Neural cell (in vitro differentiated cells): ENCODE results near the gene LMAN2L.

Source experiments
- EP300 ChIP-seq: fragments of 450-650 bp; conservative IDR thresholded peaks from 2 replicates; pipeline ENCODE4 v1.6.1; 2014; ENCODE audit warnings: antibody characterized with exemption, mild to moderate bottlenecking, moderate library complexity; ENCODE audit not compliant: poor library complexity, severe bottlenecking
- TAF1 ChIP-seq: IDR thresholded peaks from 2 replicates; pipeline ENCODE4 v1.6.1; 2012; ENCODE audit warnings: low read depth
- TF ChIP-seq, protein P1 (sequence below): fragments of 450-650 bp; IDR thresholded peaks from 2 replicates; pipeline ENCODE4 v1.5.1; 2014; ENCODE audit warnings: antibody characterized with exemption, mild to moderate bottlenecking, moderate library complexity; ENCODE audit not compliant: poor library complexity, severe bottlenecking

DNA sequence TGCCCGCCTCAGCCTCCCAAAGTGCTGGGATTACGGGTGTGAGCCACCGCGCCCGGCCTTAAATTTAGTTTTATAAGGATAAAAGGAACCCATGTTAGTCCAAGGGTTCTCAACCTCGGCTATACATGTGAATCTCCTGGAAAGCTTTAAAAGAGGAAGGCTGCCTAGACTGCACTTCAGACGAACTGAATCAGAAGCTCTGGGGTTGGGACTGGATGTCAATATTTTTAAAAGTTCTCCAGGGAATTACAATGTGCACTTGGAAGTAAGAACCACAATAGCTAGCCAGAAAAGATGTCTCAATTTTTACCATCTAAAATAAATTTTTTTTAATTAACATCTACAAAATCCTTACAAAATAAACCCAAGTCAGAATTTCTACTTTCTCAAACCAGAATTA is 10.1 kb downstream of the LMAN2L start:
- TF ChIP-seq, protein P1, sequence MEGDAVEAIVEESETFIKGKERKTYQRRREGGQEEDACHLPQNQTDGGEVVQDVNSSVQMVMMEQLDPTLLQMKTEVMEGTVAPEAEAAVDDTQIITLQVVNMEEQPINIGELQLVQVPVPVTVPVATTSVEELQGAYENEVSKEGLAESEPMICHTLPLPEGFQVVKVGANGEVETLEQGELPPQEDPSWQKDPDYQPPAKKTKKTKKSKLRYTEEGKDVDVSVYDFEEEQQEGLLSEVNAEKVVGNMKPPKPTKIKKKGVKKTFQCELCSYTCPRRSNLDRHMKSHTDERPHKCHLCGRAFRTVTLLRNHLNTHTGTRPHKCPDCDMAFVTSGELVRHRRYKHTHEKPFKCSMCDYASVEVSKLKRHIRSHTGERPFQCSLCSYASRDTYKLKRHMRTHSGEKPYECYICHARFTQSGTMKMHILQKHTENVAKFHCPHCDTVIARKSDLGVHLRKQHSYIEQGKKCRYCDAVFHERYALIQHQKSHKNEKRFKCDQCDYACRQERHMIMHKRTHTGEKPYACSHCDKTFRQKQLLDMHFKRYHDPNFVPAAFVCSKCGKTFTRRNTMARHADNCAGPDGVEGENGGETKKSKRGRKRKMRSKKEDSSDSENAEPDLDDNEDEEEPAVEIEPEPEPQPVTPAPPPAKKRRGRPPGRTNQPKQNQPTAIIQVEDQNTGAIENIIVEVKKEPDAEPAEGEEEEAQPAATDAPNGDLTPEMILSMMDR = no peak
- TF ChIP-seq TAF1 = no peak
- TF ChIP-seq EP300 = no peak
